IMR-90 (cell line): ENCODE measurements around the gene PHACTR3.

ENCODE experiments used
- CEBPB ChIP-seq: IDR thresholded peaks from 2 replicates; pipeline ENCODE4 v1.6.1; 2012; ENCODE audit warnings: low read depth, low read length, improper control_type of control experiment
- CTCF ChIP-seq: conservative IDR thresholded peaks from 2 replicates; pipeline ENCODE4 v1.5.1; 2012; ENCODE audit warnings: mild to moderate bottlenecking, low read depth, low read length, improper control_type of control experiment
- FOS ChIP-seq: fragments of 150-350 bp; IDR thresholded peaks from 2 replicates; pipeline ENCODE4 v1.6.1; 2016; ENCODE audit warnings: low read depth, low read length
- MAFK ChIP-seq: IDR thresholded peaks from 2 replicates; pipeline ENCODE4 v1.6.1; 2012; ENCODE audit warnings: low read depth, low read length, improper control_type of control experiment
- MXI1 ChIP-seq: IDR thresholded peaks from 2 replicates; pipeline ENCODE4 v1.6.1; 2012; ENCODE audit warnings: low read depth, mild to moderate bottlenecking, low read length, moderate library complexity, borderline replicate concordance
- POLR2A ChIP-seq: IDR thresholded peaks from 2 replicates; pipeline ENCODE4 v1.6.1; 2012; ENCODE audit warnings: mild to moderate bottlenecking, low read depth, low read length
- RAD21 ChIP-seq: IDR thresholded peaks from 2 replicates; pipeline ENCODE4 v1.6.1; 2012; ENCODE audit warnings: low read length, improper control_type of control experiment
- RCOR1 ChIP-seq: IDR thresholded peaks from 2 replicates; pipeline ENCODE4 v1.6.1; 2012; ENCODE audit warnings: mild to moderate bottlenecking, low read length, improper control_type of control experiment; ENCODE audit not compliant: insufficient replicate concordance
- RFX5 ChIP-seq: IDR thresholded peaks from 2 replicates; pipeline ENCODE4 v1.8.0; 2012; ENCODE audit warnings: low read depth, mild to moderate bottlenecking, low read length, moderate library complexity
- TF ChIP-seq, protein P1 (sequence below): fragments of 150-350 bp; IDR thresholded peaks from 2 replicates; pipeline ENCODE4 v1.6.1; 2016; ENCODE audit warnings: low read depth, mild to moderate bottlenecking, low read length, moderate library complexity, borderline replicate concordance

DNA sequence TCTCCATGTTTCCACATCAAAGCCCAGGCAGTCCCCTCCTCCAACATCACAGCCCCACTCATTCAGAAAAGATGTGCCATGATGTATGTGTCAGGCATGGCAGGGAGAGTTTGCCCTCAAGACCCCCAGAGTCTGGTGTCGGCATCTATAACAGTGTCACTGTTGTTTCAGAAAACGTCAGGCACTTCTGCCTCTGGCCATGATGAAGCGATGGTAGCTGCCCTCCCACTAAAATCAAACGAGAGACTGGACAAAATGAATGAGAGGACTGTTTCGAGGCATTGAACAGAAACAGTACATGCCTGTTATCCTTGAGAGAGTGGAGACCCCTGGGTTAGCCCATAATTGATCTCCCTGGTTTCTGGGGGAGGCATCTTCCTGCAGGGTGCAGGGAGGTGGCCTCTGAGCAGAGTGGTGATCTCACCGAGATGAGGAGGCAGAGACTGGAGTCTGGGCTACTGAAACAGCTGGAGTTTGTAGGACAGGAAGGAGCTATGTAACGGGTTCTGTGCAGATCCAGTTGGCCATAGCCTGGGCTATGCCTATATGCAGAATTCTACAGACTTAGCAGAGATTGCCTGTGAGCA lies 184.6 kb downstream of the PHACTR3 start:
- TF ChIP-seq CTCF (no peak), POLR2A (no peak), CEBPB (no peak), RFX5 (no peak), RAD21 (no peak), FOS (no peak), RCOR1 (no peak), MAFK (no peak), MXI1 (no peak)
- TF ChIP-seq, protein P1, sequence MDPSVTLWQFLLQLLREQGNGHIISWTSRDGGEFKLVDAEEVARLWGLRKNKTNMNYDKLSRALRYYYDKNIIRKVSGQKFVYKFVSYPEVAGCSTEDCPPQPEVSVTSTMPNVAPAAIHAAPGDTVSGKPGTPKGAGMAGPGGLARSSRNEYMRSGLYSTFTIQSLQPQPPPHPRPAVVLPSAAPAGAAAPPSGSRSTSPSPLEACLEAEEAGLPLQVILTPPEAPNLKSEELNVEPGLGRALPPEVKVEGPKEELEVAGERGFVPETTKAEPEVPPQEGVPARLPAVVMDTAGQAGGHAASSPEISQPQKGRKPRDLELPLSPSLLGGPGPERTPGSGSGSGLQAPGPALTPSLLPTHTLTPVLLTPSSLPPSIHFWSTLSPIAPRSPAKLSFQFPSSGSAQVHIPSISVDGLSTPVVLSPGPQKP = no peak
